Measurements from ENCODE around the gene CAMKMT. TPM values are rescaled to one million over a fixed set of nuclear protein-coding genes. Genes with fewer than 3 reads are reported as not detected.
A peak's percentile ranks its signal among the peaks of the same experiment; 100 is the strongest.

Gene CAMKMT
- total RNA-seq (10 to 100 TPM in 2 of 5 donors, 1 to 10 TPM in 3; 1.4 to 27.4 (median 8.8) TPM), polyA plus RNA-seq (1 to 10 TPM; 3.8 to 7.5 (median 5.0) TPM)
- long read RNA-seq, donor 1, result 0 reads
- long read RNA-seq, donor 2, partial matches to known transcripts, result 0 of 2 reads
- long read RNA-seq, donor 2, other reads (novel, unspliced or antisense), result 0 of 2 reads
- long read RNA-seq, donor 3, partial matches to known transcripts, result 0 of 1 reads
- long read RNA-seq, donor 3, other reads (novel, unspliced or antisense), result 0 of 1 reads
- long read RNA-seq, donor 4, result 0 reads
- long read RNA-seq, donor 5, partial matches to known transcripts, result 0 of 1 reads
- long read RNA-seq, donor 5, other reads (novel, unspliced or antisense), result 0 of 1 reads
- long read RNA-seq, donor 6, result 0 reads
- long read RNA-seq, donor 7, partial matches to known transcripts, result 0 of 1 reads
- long read RNA-seq, donor 7, other reads (novel, unspliced or antisense), result 0 of 1 reads
- long read RNA-seq, donor 8, partial matches to known transcripts, result 5 of 7 reads
- long read RNA-seq, donor 8, other reads (novel, unspliced or antisense), result 0 of 7 reads
- long read RNA-seq, donor 9, partial matches to known transcripts, result 5 of 5 reads
- long read RNA-seq, donor 9, other reads (novel, unspliced or antisense), result 0 of 5 reads
- long read RNA-seq, donor 10, result 0 reads

DNA sequence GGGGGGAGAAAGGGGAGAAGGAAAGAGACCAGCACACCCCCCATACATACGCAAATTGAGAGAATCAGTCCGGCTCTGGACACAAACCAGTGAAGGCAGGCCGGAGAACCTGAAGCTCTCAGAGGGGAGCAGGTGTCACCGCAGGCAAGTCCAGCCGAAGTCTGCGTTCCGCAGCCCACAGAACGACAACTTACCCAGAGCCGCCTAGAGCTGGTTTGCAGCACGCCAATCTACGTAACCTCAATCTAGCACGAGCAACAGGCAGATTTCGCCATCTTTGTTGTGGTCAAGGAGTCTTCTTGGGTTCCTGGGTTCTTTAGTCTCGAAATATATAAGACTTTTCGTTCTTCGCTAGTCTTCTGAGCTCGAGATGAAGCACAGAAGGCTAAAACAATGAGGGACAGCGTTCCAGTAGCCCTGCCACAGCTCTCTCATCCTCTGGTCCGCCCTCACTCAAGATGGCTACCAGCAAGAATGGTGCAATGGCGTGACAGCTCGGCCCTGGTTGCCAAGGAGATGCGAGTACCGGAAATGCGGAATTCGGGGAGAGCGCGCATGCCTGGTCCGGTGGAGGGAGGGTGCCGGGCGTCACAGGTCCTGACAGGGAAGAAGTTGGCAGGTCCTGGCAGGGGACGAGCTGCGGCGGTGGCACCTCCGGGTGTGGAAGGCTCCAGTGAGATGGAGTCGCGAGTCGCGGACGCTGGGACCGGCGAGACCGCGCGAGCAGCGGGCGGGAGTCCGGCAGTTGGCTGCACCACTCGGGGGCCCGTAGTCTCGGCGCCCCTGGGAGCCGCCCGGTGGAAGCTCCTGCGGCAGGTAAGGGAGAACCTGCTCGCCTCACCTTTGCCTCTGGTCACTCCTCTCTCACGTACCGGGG is at the start of gene CAMKMT, which contains the start of gene PREPL:
Gene CAMKMT, plus strand, starts transcription at position 618 of the 877 bp plus-strand sequence.
Gene PREPL, minus strand, starts transcription at position 165 of the 877 bp plus-strand sequence. CDS start 15,152 bp downstream, outside the sequence.
- no peak for TF ChIP-seq EP300 (IDR thresholded peaks at IDR 0.05)
- peak in 1 of 7 experiments; percentile 6 for TF ChIP-seq CTCF (IDR thresholded peaks at IDR 0.05)
- peak in 1 of 4 donors; percentile 69 for TF ChIP-seq POLR2A (IDR thresholded peaks at IDR 0.05)
- TF ChIP-seq POLR2AphosphoS5 (IDR thresholded peaks at IDR 0.05), result peak; percentile 80 to 89 (median 88)
- WGBS, 5 donors, result 0% methylated on average over 23 to 57 of the region's 57 CpGs
- Histone ChIP-seq H3K4me3 (peak within 1 kb of the TSS; percentile 72 to 87 (median 82)), H3K27ac (peak within 1 kb of the TSS; percentile 92 to 98 (median 94)), H3K9me3 (no peaks in the 10 kb centered on the region), H3K4me1 (peaks cover 18 to 54% (median 35%) of the 10 kb centered on the region in 4 donors), H3K27me3 (no peaks in the 10 kb centered on the region), H3K36me3 (no peaks in the 10 kb centered on the region)
- intact Hi-C loops (cut with DNase I; ENCODE audit: low total_unique reads), result no loop called here
- peak; percentile 99 for DNase-seq

DNA sequence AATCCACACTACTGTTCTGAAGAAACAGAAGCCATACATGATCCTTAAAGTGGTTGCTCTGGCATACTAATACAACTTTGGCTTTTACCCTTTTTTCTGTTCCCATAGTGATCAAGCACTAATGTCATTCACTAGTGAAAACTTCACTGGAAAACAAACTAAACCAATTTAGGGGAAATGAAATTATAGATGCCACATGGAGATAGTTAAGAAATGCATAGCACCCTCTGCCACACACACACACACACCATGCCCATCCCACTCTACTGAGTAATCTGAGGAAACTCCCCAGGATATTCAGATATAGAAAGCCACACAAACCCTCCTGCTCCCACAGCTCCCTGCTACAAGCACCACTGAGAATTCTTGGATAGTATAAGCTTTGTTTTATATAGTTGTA is 47.4 kb upstream of the CAMKMT start:
- Histone ChIP-seq H3K27me3 (no peaks in the 10 kb centered on the region), H3K36me3 (peaks cover 0 to 82% (median 73%) of the 10 kb centered on the region in 4 donors), H3K4me1 (no peaks in the 10 kb centered on the region), H3K9me3 (peaks cover 6 to 29% (median 21%) of the 10 kb centered on the region in 4 donors), H3K27ac (no peak overlapping the region), H3K4me3 (no peak overlapping the region)
- TF ChIP-seq POLR2A (IDR thresholded peaks at IDR 0.05) (no peak), EP300 (IDR thresholded peaks at IDR 0.05) (no peak), CTCF (IDR thresholded peaks at IDR 0.05) (no peak), POLR2AphosphoS5 (IDR thresholded peaks at IDR 0.05) (no peak)
- DNase-seq, result no peak
- intact Hi-C loops (cut with DNase I; ENCODE audit: low total_unique reads), result no loop called here

DNA sequence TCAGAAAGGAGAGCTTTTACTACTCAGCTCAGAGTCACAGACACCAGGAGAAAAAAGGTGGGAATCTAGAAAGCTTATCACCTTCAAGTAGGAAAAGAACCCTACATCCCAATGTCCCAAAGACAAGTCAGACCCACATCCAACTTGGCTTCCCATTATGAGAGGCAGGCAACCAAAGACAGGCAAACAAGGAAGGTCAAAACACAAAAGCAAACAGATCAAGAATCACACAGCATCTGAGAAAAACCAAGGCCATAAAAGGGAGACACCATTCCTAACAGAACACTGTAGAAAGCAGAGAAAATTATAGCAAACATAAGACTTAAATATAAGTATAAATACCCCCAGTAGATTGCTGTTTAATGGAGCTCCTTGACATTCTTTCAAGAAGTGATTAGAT is 45.8 kb upstream of the CAMKMT start:
- no peak overlapping the region for H3K27ac ChIP-seq
- no peak overlapping the region for H3K4me3 ChIP-seq
- no peaks in the 10 kb centered on the region for H3K27me3 ChIP-seq
- no peaks in the 10 kb centered on the region for H3K4me1 ChIP-seq
- no peak for DNase-seq
- H3K36me3 ChIP-seq, result peaks cover 12 to 87% (median 86%) of the 10 kb centered on the region in 4 donors
- intact Hi-C loops (cut with DNase I; ENCODE audit: low total_unique reads), result no loop called here
- TF ChIP-seq POLR2A (IDR thresholded peaks at IDR 0.05) (no peak), CTCF (IDR thresholded peaks at IDR 0.05) (no peak), EP300 (IDR thresholded peaks at IDR 0.05) (no peak), POLR2AphosphoS5 (IDR thresholded peaks at IDR 0.05) (no peak)
- H3K9me3 ChIP-seq, result peaks cover 0 to 13% (median 5%) of the 10 kb centered on the region in 4 donors

DNA sequence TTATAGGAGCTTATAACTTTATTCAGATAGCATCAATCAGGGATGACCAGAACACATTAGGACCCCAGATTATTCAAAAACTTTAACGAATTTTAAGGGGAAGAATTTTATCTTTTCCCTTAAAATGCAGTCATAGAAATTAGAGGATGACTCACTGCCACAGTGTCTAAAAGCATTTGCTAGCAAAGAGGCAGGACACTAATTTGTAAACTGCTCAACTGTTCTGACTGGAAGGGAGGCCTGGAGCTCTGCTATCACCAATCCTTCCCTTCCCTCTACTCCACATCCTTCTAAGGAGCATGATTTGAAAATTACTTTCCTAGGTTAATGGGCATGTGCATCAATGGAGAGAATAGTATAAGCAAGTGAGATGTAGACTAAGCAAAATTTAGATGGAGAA is 40.9 kb upstream of the CAMKMT start:
- WGBS, 5 donors, result 81 to 89% (median 85%) methylated on average over 1 of the region's 1 CpG
- TF ChIP-seq EP300 (IDR thresholded peaks at IDR 0.05) (no peak), CTCF (IDR thresholded peaks at IDR 0.05) (no peak), POLR2A (IDR thresholded peaks at IDR 0.05) (no peak), POLR2AphosphoS5 (IDR thresholded peaks at IDR 0.05) (no peak)
- Histone ChIP-seq H3K9me3 (no peaks in the 10 kb centered on the region), H3K36me3 (peaks cover 32 to 90% (median 77%) of the 10 kb centered on the region in 4 donors), H3K4me3 (no peak overlapping the region), H3K4me1 (peaks cover 7 to 17% (median 12%) of the 10 kb centered on the region in 4 donors), H3K27me3 (no peaks in the 10 kb centered on the region), H3K27ac (no peak overlapping the region)
- intact Hi-C loops (cut with DNase I; ENCODE audit: low total_unique reads), result no loop called here
- DNase-seq, result no peak
